ENCODE results near the gene LYRM9.

LYRM9 gene

GRCh38 chr17:27899525-27899924 lies 6.4 kb upstream of the LYRM9 start:
- in situ Hi-C loops (cut with HindIII; ENCODE audit: low sequenced_read_pairs): no loop called here
- DNase-seq (ENCODE audit: low read depth, low spot score): no peak
- H3K4me3 ChIP-seq (ENCODE audit: low read depth, low read length): no peak overlapping the region
- no peak for TF ChIP-seq CTCF (IDR thresholded peaks at IDR 0.05; ENCODE audit: low read depth, low read length)

DNA sequence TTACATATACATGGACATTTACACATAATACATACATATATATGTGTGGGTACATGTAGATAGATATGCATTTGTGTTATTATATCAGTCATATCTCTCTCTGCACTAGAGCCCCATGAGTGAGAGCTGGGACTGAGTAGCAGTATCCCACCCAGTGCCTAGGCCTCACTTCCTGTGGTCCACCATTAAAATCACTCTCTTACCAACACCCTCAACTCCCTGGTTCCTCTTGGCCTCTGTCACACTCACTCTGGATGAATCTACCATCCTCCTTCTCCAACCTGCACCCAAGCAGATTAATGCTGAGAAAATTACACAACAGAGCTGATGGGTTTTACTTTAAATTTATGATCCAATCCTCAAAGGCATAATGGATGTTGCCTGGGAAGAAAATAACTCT lies 4.9 kb upstream of the LYRM9 start:
- no peak for DNase-seq (ENCODE audit: low read depth, low spot score)
- in situ Hi-C loops (cut with HindIII; ENCODE audit: low sequenced_read_pairs): no loop called here
- TF ChIP-seq CTCF (IDR thresholded peaks at IDR 0.05; ENCODE audit: low read depth, low read length): no peak
- H3K4me3 ChIP-seq (ENCODE audit: low read depth, low read length): no peak overlapping the region

DNA sequence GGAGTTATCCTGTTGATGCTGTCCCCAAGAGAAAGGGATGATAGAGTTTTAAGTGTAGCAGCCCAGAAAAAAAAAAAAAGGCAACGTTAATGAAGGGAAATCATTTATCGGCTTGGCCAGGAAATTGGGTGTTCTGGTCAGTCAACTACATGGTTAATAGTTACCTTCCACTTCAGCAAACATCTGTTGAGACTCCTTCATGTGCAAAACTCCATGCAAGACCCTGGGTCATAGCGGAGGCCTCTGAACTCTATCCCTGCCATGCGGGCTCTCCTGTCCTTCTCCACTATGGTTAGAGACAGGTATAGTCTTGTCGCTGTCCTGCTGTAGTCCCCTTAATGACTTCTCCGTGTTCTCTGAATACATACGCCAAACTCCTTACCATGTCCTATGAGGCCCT lies 3.5 kb upstream of the LYRM9 start:
- in situ Hi-C loops (cut with HindIII; ENCODE audit: low sequenced_read_pairs): no loop called here
- DNase-seq (ENCODE audit: low read depth, low spot score): no peak
- TF ChIP-seq CTCF (IDR thresholded peaks at IDR 0.05; ENCODE audit: low read depth, low read length): no peak
- no peak overlapping the region for H3K4me3 ChIP-seq (ENCODE audit: low read depth, low read length)

DNA sequence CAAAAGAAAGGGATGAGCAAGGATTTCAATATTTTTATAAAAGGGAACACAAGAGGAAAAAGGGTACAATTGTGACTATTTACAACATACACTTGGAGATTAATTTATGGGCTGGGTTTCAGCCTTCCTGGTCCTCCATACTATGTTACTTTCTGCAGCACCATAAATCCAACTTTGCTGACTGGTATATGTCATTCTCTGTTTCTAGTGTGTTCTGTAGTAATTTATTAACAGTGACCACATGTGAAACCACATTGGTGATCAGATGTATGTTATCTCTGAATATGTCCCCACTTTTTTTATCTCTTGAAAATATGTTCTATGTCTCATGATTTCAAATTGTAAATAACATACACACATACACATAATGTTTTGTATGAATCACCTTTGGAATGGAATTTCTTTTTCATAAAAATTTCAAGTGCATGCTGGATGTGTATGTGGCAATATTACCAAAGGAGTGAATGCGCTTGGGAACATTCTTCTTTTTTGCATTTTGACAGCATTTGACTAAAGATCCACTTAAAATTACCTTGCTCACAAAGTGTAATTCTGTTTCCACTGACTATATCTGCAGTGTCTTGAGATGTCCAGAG lies 2.9 kb upstream of the LYRM9 start:
- in situ Hi-C loops (cut with HindIII; ENCODE audit: low sequenced_read_pairs): no loop called here
- H3K4me3 ChIP-seq (ENCODE audit: low read depth, low read length): no peak overlapping the region
- DNase-seq (ENCODE audit: low read depth, low spot score): no peak
- TF ChIP-seq CTCF (IDR thresholded peaks at IDR 0.05; ENCODE audit: low read depth, low read length): no peak

- no peak for DNase-seq (ENCODE audit: low read depth, low spot score)
- no peak for TF ChIP-seq CTCF (IDR thresholded peaks at IDR 0.05; ENCODE audit: low read depth, low read length)
- H3K4me3 ChIP-seq (ENCODE audit: low read depth, low read length): no peak overlapping the region
- in situ Hi-C loops (cut with HindIII; ENCODE audit: low sequenced_read_pairs): no loop called here
Observed at GRCh38 chr17:27895123-27895895, 2.1 kb upstream of the LYRM9 start.

GRCh38 chr17:27893841-27894503 lies 807 bp upstream of the LYRM9 start:
- H3K4me3 ChIP-seq (ENCODE audit: low read depth, low read length): no peak overlapping the region
- in situ Hi-C loops (cut with HindIII; ENCODE audit: low sequenced_read_pairs): no loop called here
- no peak for TF ChIP-seq CTCF (IDR thresholded peaks at IDR 0.05; ENCODE audit: low read depth, low read length)
- no peak for DNase-seq (ENCODE audit: low read depth, low spot score)

Measured in astrocyte of the spinal cord (primary cell).